Measurements from ENCODE around the gene XKRX. TPM values are rescaled to one million over a fixed set of nuclear protein-coding genes. Genes with fewer than 3 reads are reported as not detected.
A peak's percentile ranks its signal among the peaks of the same experiment; 100 is the strongest.

XKRX gene
- total RNA-seq, 4 donors from 2014 or later = 2.3 to 4.4 (median 3.6) TPM

DNA sequence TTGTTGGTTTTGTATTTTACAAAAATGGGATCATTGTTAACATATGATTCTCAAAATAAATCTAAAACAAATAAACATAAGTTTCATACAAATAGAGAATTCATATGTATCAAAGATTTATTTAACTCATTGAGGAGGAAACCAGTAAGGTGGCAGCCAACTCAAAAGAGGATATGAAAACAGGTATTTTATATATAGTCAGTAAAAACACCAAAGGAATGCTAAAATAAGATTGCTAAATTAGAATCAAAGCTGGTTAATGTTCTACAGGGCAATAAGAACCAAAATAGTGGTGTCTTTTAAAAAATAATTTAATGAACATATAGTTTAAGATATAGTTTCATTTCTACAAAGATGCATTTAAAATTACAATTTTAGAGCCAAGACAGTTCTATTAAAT, 23.1 kb downstream of the XKRX start:
- H3K27ac ChIP-seq = no peak overlapping the region
- no peaks in the 10 kb centered on the region for H3K27me3 ChIP-seq
- intact Hi-C loops (cut with DNase I) = no loop called here
- H3K9me3 ChIP-seq = no peaks in the 10 kb centered on the region
- DNase-seq = no peak
- H3K4me3 ChIP-seq = no peak overlapping the region
- no peaks in the 10 kb centered on the region for H3K4me1 ChIP-seq
- TF ChIP-seq, protein P1, sequence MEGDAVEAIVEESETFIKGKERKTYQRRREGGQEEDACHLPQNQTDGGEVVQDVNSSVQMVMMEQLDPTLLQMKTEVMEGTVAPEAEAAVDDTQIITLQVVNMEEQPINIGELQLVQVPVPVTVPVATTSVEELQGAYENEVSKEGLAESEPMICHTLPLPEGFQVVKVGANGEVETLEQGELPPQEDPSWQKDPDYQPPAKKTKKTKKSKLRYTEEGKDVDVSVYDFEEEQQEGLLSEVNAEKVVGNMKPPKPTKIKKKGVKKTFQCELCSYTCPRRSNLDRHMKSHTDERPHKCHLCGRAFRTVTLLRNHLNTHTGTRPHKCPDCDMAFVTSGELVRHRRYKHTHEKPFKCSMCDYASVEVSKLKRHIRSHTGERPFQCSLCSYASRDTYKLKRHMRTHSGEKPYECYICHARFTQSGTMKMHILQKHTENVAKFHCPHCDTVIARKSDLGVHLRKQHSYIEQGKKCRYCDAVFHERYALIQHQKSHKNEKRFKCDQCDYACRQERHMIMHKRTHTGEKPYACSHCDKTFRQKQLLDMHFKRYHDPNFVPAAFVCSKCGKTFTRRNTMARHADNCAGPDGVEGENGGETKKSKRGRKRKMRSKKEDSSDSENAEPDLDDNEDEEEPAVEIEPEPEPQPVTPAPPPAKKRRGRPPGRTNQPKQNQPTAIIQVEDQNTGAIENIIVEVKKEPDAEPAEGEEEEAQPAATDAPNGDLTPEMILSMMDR (IDR thresholded peaks at IDR 0.05) = no peak
- TF ChIP-seq POLR2A (IDR thresholded peaks at IDR 0.05) = no peak
- H3K36me3 ChIP-seq = no peaks in the 10 kb centered on the region

GRCh38 chrX:100904433-100904832, 24.3 kb downstream of the XKRX start:
- intact Hi-C loops (cut with DNase I) = no loop called here
- no peaks in the 10 kb centered on the region for H3K27me3 ChIP-seq
- H3K4me3 ChIP-seq = no peak overlapping the region

GRCh38 chrX:100895365-100896075, 33.2 kb downstream of the XKRX start:
- no peak for DNase-seq
- Histone ChIP-seq H3K27ac (peak overlapping the region in 2 of 4 donors; percentile 28 to 68), H3K4me1 (peaks cover 0 to 26% (median 0%) of the 10 kb centered on the region in 3 donors), H3K4me3 (no peak overlapping the region), H3K27me3 (no peaks in the 10 kb centered on the region), H3K9me3 (no peaks in the 10 kb centered on the region), H3K36me3 (no peaks in the 10 kb centered on the region)
- 5 to 15% methylated on average over 2 to 4 of the region's 5 CpGs for WGBS, 2 donors
- TF ChIP-seq, protein P1 (IDR thresholded peaks at IDR 0.05) = peak in 5 of 6 experiments; percentile 14 to 57 (median 22)
- TF ChIP-seq POLR2A (IDR thresholded peaks at IDR 0.05) = no peak
- intact Hi-C loops (cut with DNase I) = no loop called here

More at GRCh38 chrX:100904433-100904832, 24.3 kb downstream of the XKRX start:
- TF ChIP-seq POLR2A (IDR thresholded peaks at IDR 0.05) = no peak
- TF ChIP-seq, protein P1 (IDR thresholded peaks at IDR 0.05) = no peak
- Histone ChIP-seq H3K36me3 (no peaks in the 10 kb centered on the region), H3K9me3 (no peaks in the 10 kb centered on the region), H3K27ac (no peak overlapping the region), H3K4me1 (no peaks in the 10 kb centered on the region)
- WGBS, 2 donors = 33 to 57% methylated on average over 1 to 2 of the region's 2 CpGs
- no peak for DNase-seq

GRCh38 chrX:100883654-100884053, 45.1 kb downstream of the XKRX start:
- DNase-seq = no peak
- Histone ChIP-seq H3K4me3 (no peak overlapping the region), H3K4me1 (peaks cover 0 to 5% (median 0%) of the 10 kb centered on the region in 3 donors), H3K36me3 (no peaks in the 10 kb centered on the region), H3K9me3 (no peaks in the 10 kb centered on the region), H3K27me3 (no peaks in the 10 kb centered on the region), H3K27ac (no peak overlapping the region)
- no peak for TF ChIP-seq POLR2A (IDR thresholded peaks at IDR 0.05)
- TF ChIP-seq, protein P1 (IDR thresholded peaks at IDR 0.05) = no peak
- intact Hi-C loops (cut with DNase I) = no loop called here
- 46% methylated on average over 4 of the region's 4 CpGs for WGBS, 2 donors

GRCh38 chrX:100880368-100880767, 48.3 kb downstream of the XKRX start:
- Histone ChIP-seq H3K4me1 (peaks cover 0 to 5% (median 0%) of the 10 kb centered on the region in 3 donors), H3K9me3 (no peaks in the 10 kb centered on the region), H3K27me3 (no peaks in the 10 kb centered on the region), H3K4me3 (no peak overlapping the region), H3K36me3 (no peaks in the 10 kb centered on the region), H3K27ac (no peak overlapping the region)
- DNase-seq = no peak
- intact Hi-C loops (cut with DNase I) = no loop called here
- TF ChIP-seq POLR2A (IDR thresholded peaks at IDR 0.05) = no peak
- TF ChIP-seq, protein P1 (IDR thresholded peaks at IDR 0.05) = no peak
- WGBS, 2 donors = 54 to 85% methylated on average over 2 of the region's 2 CpGs
